ENCODE data around the gene IFNL4. TPM values are rescaled to one million over a fixed set of nuclear protein-coding genes. Genes with fewer than 3 reads are reported as not detected.
"Not testable (repeated sequence)": the region's sequence is repeated elsewhere in the genome, so short reads cannot be mapped to it uniquely, and the experiment has no call there.

The IFNL4 gene
- total and polyA plus RNA-seq, 2 experiments from 2014 or later: not detected

DNA sequence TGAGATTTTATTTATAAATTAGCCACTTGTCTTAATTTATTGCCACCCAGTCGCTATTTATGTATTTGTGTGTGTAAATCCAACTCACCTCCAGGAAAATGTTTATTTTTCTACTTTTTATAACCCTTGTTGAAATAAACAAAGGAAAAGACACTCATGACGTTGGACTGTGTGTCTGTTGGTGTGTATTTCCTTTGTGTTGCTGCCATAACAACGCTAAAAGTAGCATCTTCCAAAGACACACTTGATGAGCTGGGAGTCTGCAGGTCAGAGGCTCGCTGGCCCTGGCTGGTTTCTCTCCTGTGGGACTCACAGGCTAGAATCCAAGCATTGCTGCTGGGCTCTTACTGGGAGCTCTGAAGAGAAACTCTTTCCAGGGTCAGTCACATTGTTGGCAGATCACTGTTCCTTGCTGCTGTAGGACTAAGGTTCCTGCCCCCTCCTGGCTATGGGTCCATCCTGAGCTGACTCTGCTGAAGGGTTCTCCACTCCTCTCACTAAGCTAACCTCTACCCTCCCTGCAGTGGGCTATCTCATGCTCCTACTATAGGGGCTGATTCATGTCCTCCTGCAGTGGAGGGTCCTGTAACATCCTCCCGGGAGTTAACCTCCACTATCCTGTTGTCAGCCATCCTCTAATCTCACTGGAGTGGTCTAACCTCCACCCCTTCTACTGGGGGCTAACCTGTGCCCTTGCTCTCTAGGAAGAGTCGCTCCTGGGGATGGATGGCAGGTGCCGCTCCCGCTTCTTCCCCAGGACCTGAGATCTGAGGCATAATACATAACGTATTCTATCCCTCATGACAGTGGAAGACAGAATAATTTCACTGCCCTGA is 21.6 kb upstream of the IFNL4 start:
- TF ChIP-seq ETS1 (IDR thresholded peaks at IDR 0.05) (no peak), NANOG (IDR thresholded peaks at IDR 0.05; ENCODE audit: borderline replicate concordance) (no peak), EZH2 (IDR thresholded peaks at IDR 0.05; ENCODE audit: low read depth, unreplicated experiment) (no peak), JUNB (IDR thresholded peaks at IDR 0.05; ENCODE audit: unreplicated experiment) (no peak), CREB1 (CRISPR knock-in tag; IDR thresholded peaks at IDR 0.05; ENCODE audit: low read depth) (no peak), STAT1 (IDR thresholded peaks at IDR 0.05; ENCODE audit: unreplicated experiment) (no peak), ZNF331 (CRISPR knock-in tag; IDR thresholded peaks at IDR 0.05; ENCODE audit: low read depth) (no peak), ZNF114 (CRISPR knock-in tag; IDR thresholded peaks at IDR 0.05) (no peak), ZNF462 (CRISPR knock-in tag; IDR thresholded peaks at IDR 0.05) (no peak)
- TF ChIP-seq, protein P1, sequence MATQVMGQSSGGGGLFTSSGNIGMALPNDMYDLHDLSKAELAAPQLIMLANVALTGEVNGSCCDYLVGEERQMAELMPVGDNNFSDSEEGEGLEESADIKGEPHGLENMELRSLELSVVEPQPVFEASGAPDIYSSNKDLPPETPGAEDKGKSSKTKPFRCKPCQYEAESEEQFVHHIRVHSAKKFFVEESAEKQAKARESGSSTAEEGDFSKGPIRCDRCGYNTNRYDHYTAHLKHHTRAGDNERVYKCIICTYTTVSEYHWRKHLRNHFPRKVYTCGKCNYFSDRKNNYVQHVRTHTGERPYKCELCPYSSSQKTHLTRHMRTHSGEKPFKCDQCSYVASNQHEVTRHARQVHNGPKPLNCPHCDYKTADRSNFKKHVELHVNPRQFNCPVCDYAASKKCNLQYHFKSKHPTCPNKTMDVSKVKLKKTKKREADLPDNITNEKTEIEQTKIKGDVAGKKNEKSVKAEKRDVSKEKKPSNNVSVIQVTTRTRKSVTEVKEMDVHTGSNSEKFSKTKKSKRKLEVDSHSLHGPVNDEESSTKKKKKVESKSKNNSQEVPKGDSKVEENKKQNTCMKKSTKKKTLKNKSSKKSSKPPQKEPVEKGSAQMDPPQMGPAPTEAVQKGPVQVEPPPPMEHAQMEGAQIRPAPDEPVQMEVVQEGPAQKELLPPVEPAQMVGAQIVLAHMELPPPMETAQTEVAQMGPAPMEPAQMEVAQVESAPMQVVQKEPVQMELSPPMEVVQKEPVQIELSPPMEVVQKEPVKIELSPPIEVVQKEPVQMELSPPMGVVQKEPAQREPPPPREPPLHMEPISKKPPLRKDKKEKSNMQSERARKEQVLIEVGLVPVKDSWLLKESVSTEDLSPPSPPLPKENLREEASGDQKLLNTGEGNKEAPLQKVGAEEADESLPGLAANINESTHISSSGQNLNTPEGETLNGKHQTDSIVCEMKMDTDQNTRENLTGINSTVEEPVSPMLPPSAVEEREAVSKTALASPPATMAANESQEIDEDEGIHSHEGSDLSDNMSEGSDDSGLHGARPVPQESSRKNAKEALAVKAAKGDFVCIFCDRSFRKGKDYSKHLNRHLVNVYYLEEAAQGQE (IDR thresholded peaks at IDR 0.05; ENCODE audit: unreplicated experiment): no peak
- Histone ChIP-seq H3K9me2 (ENCODE audit: insufficient read depth) (no peaks in the 10 kb centered on the region), H3K27ac (ENCODE audit: low read depth) (no peak overlapping the region), H3K79me2 (replicated peaks; ENCODE audit: insufficient read depth) (no peaks in the 10 kb centered on the region), H3F3A (replicated peaks; ENCODE audit: low read depth) (no peaks in the 10 kb centered on the region), H4K20me1 (replicated peaks; ENCODE audit: insufficient read depth) (no peaks in the 10 kb centered on the region), H3K4me3 (no peak overlapping the region), H3K36me3 (ENCODE audit: insufficient read depth) (no peaks in the 10 kb centered on the region), H2AFZ (no peak overlapping the region), H3K4me2 (no peak overlapping the region), H3K4me1 (ENCODE audit: insufficient read depth) (no peaks in the 10 kb centered on the region), H3K27me3 (ENCODE audit: insufficient read depth) (peaks cover 34% of the 10 kb centered on the region)
- ATAC-seq (no peak), DNase-seq (ENCODE audit: low spot score) (no peak)
- H3K9me3 Mint-ChIP-seq: no peaks in the 10 kb centered on the region; the same call in 2 of the 3 replicates
- no peak overlapping the region for H3K27ac Mint-ChIP-seq
- H3K27me3 Mint-ChIP-seq (ENCODE audit: insufficient read depth, low read depth, poor library complexity): peaks cover 17% of the 10 kb centered on the region
- no peak overlapping the region for H3K4me3 Mint-ChIP-seq
- no peaks in the 10 kb centered on the region for H3K36me3 Mint-ChIP-seq (ENCODE audit: low read depth)
- H3K4me1 Mint-ChIP-seq: no peaks in the 10 kb centered on the region; the same call in 2 of the 3 replicates

- H3K9me3 Mint-ChIP-seq; H3K36me3 ChIP-seq (ENCODE audit: insufficient read depth); H3K79me2 ChIP-seq (replicated peaks; ENCODE audit: insufficient read depth); H3K4me1 ChIP-seq (ENCODE audit: insufficient read depth); ATAC-seq; H4K20me1 ChIP-seq (replicated peaks; ENCODE audit: insufficient read depth); H3K4me3 ChIP-seq; H3K9me2 ChIP-seq (ENCODE audit: insufficient read depth); H3K27ac ChIP-seq (ENCODE audit: low read depth); H3K36me3 Mint-ChIP-seq (ENCODE audit: low read depth); H3K4me2 ChIP-seq; H3K4me1 Mint-ChIP-seq; H3K27ac Mint-ChIP-seq; H3K4me3 Mint-ChIP-seq; H2AFZ ChIP-seq; DNase-seq (ENCODE audit: low spot score); H3F3A ChIP-seq (replicated peaks; ENCODE audit: low read depth): not testable (repeated sequence)
- H3K27me3 ChIP-seq (ENCODE audit: insufficient read depth): peaks cover 34% of the 10 kb centered on the region
- peaks cover 26% of the 10 kb centered on the region for H3K27me3 Mint-ChIP-seq (ENCODE audit: insufficient read depth, low read depth, poor library complexity)
These were observed 20.7 kb upstream of the IFNL4 start for GRCh38 chr19:39269369-39269768.

Measured in GM23338 (cell line).